H1 (cell line): ENCODE results near the gene OR11A1. TPM values are rescaled to one million over a fixed set of nuclear protein-coding genes. Genes with fewer than 3 reads are reported as not detected.

Source experiments
- CBX8 ChIP-seq: fragments of 300-800, 300-1000 bp; sonication (generic); IDR thresholded peaks from 2 replicates; pipeline ENCODE4 v1.7.1; 2016; ENCODE audit warnings: low read depth, low read length, borderline replicate concordance
- CTCF ChIP-seq, 3 experiments: IDR thresholded peaks; 1 replicate in 2 of 3; 2 replicates in 1 of 3; pipeline versions ENCODE4 v1.5.1 to v1.6.1; 2011; ENCODE audit warnings: low read length in 3 of 3, mild to moderate bottlenecking in 3 of 3, inconsistent platforms in 2 of 3, low read depth in 1 of 3, moderate library complexity in 1 of 3; ENCODE audit not compliant: insufficient read depth in 1 of 3; ENCODE audit errors: control extremely low read depth in 1 of 3
- polyA plus RNA-seq, 7 experiments: library from polyadenylated mRNA; depleted of rRNA in 3 of 7; stranded (reverse) in 5 of 7; unstranded in 2 of 7; fragments of >200 nt in 5 of 7; fragments of 200-250 nt in 2 of 7; gene quantifications; 1 replicate in 5 of 7; 2 replicates in 1 of 7; 4 replicates in 1 of 7; pipeline versions ENCODE4 v1.2.1 to v1.2.3, GENCODE V29; 2011 to 2013; ENCODE audit warnings: missing spikeins in 2 of 7, mixed read lengths in 2 of 7
- total RNA-seq: library from RNA; stranded (reverse); fragmentation: NEBNext Ultra II Directional; extraction: Animal tissue kit (Norgen Biotek cat#: 25700); gene quantifications from 2 replicates; pipeline ENCODE4 v1.2.1, GENCODE V29; 2021

Gene OR11A1
- total and polyA plus RNA-seq, 2 of the 8 experiments (the other 6 are each of a cell fraction or from before 2014, with no cell fraction given) = not detected

GRCh38 chr6:29502181-29502580, 45.3 kb upstream of the OR11A1 start (continued):
- TF ChIP-seq CTCF (IDR thresholded peaks at IDR 0.05; ENCODE audit: control extremely low read depth in 1 of 3, insufficient read depth in 1 of 3, low read depth in 1 of 3, low read length in 3 of 3) (no peak), CBX8 (no peak)
